ENCODE data around the gene LIF. TPM values are rescaled to one million over a fixed set of nuclear protein-coding genes. Genes with fewer than 3 reads are reported as not detected.

The LIF gene
- total and polyA plus RNA-seq, 2 donors (not counting 3 experiments of a cell fraction or from before 2014, with no cell fraction given) = 0.12 to 0.27 TPM

DNA sequence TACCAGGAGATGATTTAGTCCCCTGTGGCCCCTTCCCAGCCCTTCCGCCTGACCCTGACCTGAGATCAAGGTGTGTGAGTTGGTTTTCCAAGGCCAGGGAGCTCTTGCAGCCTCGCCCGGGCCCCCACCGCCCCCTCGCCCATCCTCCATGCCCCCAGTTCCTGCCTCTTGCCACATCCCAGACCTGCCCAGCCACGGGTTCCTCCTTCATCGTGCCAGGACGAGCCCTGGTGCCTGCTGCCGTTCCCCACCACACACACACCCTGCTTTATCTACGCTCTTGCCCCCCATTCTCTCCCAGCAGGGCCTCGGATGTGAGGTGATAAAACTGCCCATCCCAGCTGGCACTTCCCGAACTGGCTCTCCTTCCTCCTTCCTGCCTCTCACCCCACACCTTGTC is 1.4 kb upstream of the LIF start:
- Histone ChIP-seq H3K9me3 (replicated peaks; ENCODE audit: control insufficient read depth, insufficient read depth, low read length) (no peaks in the 10 kb centered on the region), H3K4me2 (ENCODE audit: insufficient read depth, low read length) (no peak overlapping the region), H3K79me2 (ENCODE audit: control insufficient read depth, insufficient read depth, low read length) (no peaks in the 10 kb centered on the region), H3K9ac (replicated peaks; ENCODE audit: extremely low read depth, insufficient read depth, low read length) (no peak overlapping the region), H3K4me3 (replicated peaks in 1 of 3; ENCODE audit: insufficient read depth in 1 of 3, low read depth in 1 of 3, low read length in 3 of 3) (no peak overlapping the region), H3K36me3 (ENCODE audit: control insufficient read depth in 2 of 2, extremely low read depth in 1 of 2, insufficient read depth in 2 of 2, low read length in 2 of 2) (no peaks in the 10 kb centered on the region), H2AFZ (ENCODE audit: low read depth, low read length) (no peak overlapping the region), H3K4me1 (ENCODE audit: control insufficient read depth, extremely low read depth, insufficient read depth, low read length) (peaks cover 11% of the 10 kb centered on the region), H3K27me3 (ENCODE audit: control insufficient read depth in 2 of 2, insufficient read depth in 2 of 2, low read length in 2 of 2) (peaks cover 22 to 25% of the 10 kb centered on the region in 2 experiments), H3K9me1 (replicated peaks; ENCODE audit: control insufficient read depth, extremely low read depth, insufficient read depth, low read length) (no peaks in the 10 kb centered on the region), H3K27ac (ENCODE audit: insufficient read depth, low read depth, low read length) (no peak overlapping the region), H4K20me1 (replicated peaks; ENCODE audit: control insufficient read depth, extremely low read depth, insufficient read depth, low read length) (no peaks in the 10 kb centered on the region)
- dilution Hi-C loops (cut with MboI; ENCODE audit: extremely low pct_ligation_motif_present, low sequenced_read_pairs) = no loop called here
- POLR2A ChIA-PET = no interaction called here
- no peak for DNase-seq (ENCODE audit: low read depth, low spot score)
- TF ChIP-seq, protein P1, sequence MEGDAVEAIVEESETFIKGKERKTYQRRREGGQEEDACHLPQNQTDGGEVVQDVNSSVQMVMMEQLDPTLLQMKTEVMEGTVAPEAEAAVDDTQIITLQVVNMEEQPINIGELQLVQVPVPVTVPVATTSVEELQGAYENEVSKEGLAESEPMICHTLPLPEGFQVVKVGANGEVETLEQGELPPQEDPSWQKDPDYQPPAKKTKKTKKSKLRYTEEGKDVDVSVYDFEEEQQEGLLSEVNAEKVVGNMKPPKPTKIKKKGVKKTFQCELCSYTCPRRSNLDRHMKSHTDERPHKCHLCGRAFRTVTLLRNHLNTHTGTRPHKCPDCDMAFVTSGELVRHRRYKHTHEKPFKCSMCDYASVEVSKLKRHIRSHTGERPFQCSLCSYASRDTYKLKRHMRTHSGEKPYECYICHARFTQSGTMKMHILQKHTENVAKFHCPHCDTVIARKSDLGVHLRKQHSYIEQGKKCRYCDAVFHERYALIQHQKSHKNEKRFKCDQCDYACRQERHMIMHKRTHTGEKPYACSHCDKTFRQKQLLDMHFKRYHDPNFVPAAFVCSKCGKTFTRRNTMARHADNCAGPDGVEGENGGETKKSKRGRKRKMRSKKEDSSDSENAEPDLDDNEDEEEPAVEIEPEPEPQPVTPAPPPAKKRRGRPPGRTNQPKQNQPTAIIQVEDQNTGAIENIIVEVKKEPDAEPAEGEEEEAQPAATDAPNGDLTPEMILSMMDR (IDR thresholded peaks at IDR 0.05; ENCODE audit: extremely low read depth in 1 of 2, insufficient read depth in 1 of 2, low read depth in 1 of 2, low read length in 2 of 2) = no peak
- TF ChIP-seq JUN (IDR thresholded peaks at IDR 0.05; ENCODE audit: borderline replicate concordance, insufficient read depth, insufficient read length, low read depth) (no peak), POLR2A (IDR thresholded peaks at IDR 0.05; ENCODE audit: low read depth, low read length) (no peak), POLR2AphosphoS5 (IDR thresholded peaks at IDR 0.05; ENCODE audit: insufficient read depth, low read depth, low read length) (no peak), EZH2 (IDR thresholded peaks at IDR 0.05; ENCODE audit: borderline replicate concordance, low read depth, low read length, severe bottlenecking) (no peak), MYC (IDR thresholded peaks at IDR 0.05; ENCODE audit: low read depth, low read length) (no peak), FOS (IDR thresholded peaks at IDR 0.05; ENCODE audit: borderline replicate concordance, insufficient read depth, low read length) (no peak), GATA2 (IDR thresholded peaks at IDR 0.05; ENCODE audit: insufficient read depth, insufficient read length, low read depth, low read length) (no peak)
- TF ChIP-seq, protein P2, sequence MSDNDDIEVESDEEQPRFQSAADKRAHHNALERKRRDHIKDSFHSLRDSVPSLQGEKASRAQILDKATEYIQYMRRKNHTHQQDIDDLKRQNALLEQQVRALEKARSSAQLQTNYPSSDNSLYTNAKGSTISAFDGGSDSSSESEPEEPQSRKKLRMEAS (IDR thresholded peaks at IDR 0.05; ENCODE audit: insufficient read depth, insufficient read length) = no peak
- intact Hi-C loops (cut with micrococcal nuclease) = no loop called here
- CTCF ChIA-PET = no interaction called here
- no peak for FAIRE-seq
- no TSS peak for BruUV-seq (replicated peaks)
